Neural progenitor cell (in vitro differentiated cells): Measurements from ENCODE around the gene TIGD3. TPM values are rescaled to one million over a fixed set of nuclear protein-coding genes. Genes with fewer than 3 reads are reported as not detected.

Experiments used
- DNase-seq: peaks from one replicate; pipeline ENCODE4 v3.0.0-alpha.2; 2016; ENCODE audit warnings: low spot score
- H2AFZ ChIP-seq: fragments of 200-600 bp; sonication (generic); replicated peaks from 2 replicates; pipeline ENCODE4 v1.6.1; 2016; ENCODE audit warnings: antibody characterized with exemption
- H3F3A ChIP-seq: fragments of 200-600 bp; sonication (generic); 2 replicates; pipeline ENCODE4 v1.6.1; 2016; ENCODE audit warnings: antibody characterized with exemption, low read depth
- H3K27ac ChIP-seq: fragments of 200-600 bp; sonication (generic); 2 replicates; pipeline ENCODE4 v1.5.1; 2016; ENCODE audit warnings: mild to moderate bottlenecking
- H3K27me3 ChIP-seq: fragments of 200-600 bp; sonication (generic); 2 replicates; pipeline ENCODE4 v1.6.1; 2016; ENCODE audit warnings: mild to moderate bottlenecking, moderate library complexity
- H3K36me3 ChIP-seq: fragments of 200-600 bp; sonication (generic); 2 replicates; pipeline ENCODE4 v1.5.1; 2016
- H3K4me1 ChIP-seq: fragments of 200-600 bp; sonication (generic); 2 replicates; pipeline ENCODE4 v1.6.1; 2016; ENCODE audit warnings: mixed run types
- H3K4me2 ChIP-seq: fragments of 200-600 bp; sonication (generic); 2 replicates; pipeline ENCODE4 v1.6.1; 2016
- H3K4me3 ChIP-seq: fragments of 200-600 bp; sonication (generic); 2 replicates; pipeline ENCODE4 v1.5.1; 2016
- H3K79me2 ChIP-seq: fragments of 200-600 bp; sonication (generic); 2 replicates; pipeline ENCODE4 v1.6.1; 2016; ENCODE audit warnings: low read depth
- H3K9ac ChIP-seq: fragments of 200-600 bp; sonication (generic); 2 replicates; pipeline ENCODE4 v1.6.1; 2016
- H3K9me3 ChIP-seq: fragments of 200-600 bp; sonication (generic); 2 replicates; pipeline ENCODE4 v1.5.1; 2016; ENCODE audit warnings: low read depth
- H4K20me1 ChIP-seq: fragments of 200-600 bp; sonication (generic); 2 replicates; pipeline ENCODE4 v1.6.1; 2016; ENCODE audit warnings: low read depth
- H3K27ac Mint-ChIP-seq: 3 replicates; pipeline ENCODE4 v1.8.0; 2021; ENCODE audit warnings: mixed read lengths
- H3K27me3 Mint-ChIP-seq: 2 replicates; pipeline ENCODE4 v1.8.0; 2022; ENCODE audit warnings: low read depth, mild to moderate bottlenecking, inconsistent platforms, moderate library complexity, mixed read lengths; ENCODE audit not compliant: insufficient read depth
- H3K36me3 Mint-ChIP-seq: 3 replicates; pipeline ENCODE4 v1.8.0; 2021; ENCODE audit warnings: mixed read lengths
- H3K4me1 Mint-ChIP-seq: 3 replicates; pipeline ENCODE4 v1.8.0; 2021; ENCODE audit warnings: mixed read lengths
- H3K4me3 Mint-ChIP-seq: 3 replicates; pipeline ENCODE4 v1.8.0; 2021; ENCODE audit warnings: mild to moderate bottlenecking, moderate library complexity, mixed read lengths
- H3K9me3 Mint-ChIP-seq: 3 replicates; pipeline ENCODE4 v1.8.0; 2020; ENCODE audit warnings: mixed read lengths
- EZH2 ChIP-seq: fragments of 200-600 bp; sonication (generic); IDR thresholded peaks from 2 replicates; pipeline ENCODE4 v1.6.1; 2017; ENCODE audit warnings: antibody characterized with exemption, mild to moderate bottlenecking, moderate library complexity
- EZH2phosphoT487 ChIP-seq: fragments of 200-600 bp; sonication (generic); IDR thresholded peaks from 2 replicates; pipeline ENCODE4 v1.6.1; 2017; ENCODE audit warnings: antibody characterized with exemption
- total RNA-seq: library from RNA; depleted of rRNA; stranded (reverse); fragments of >200 nt; gene quantifications from 2 replicates; pipeline ENCODE4 v1.2.3, GENCODE V29; 2015; ENCODE audit warnings: low replicate concordance
- TF ChIP-seq, protein P1 (sequence below): fragments of 200-600 bp; sonication (generic); IDR thresholded peaks from 2 replicates; pipeline ENCODE4 v1.5.1; 2017; ENCODE audit warnings: antibody characterized with exemption, mild to moderate bottlenecking

TIGD3 gene
- total RNA-seq, 1 donor from 2014 or later: 2.5 TPM

DNA sequence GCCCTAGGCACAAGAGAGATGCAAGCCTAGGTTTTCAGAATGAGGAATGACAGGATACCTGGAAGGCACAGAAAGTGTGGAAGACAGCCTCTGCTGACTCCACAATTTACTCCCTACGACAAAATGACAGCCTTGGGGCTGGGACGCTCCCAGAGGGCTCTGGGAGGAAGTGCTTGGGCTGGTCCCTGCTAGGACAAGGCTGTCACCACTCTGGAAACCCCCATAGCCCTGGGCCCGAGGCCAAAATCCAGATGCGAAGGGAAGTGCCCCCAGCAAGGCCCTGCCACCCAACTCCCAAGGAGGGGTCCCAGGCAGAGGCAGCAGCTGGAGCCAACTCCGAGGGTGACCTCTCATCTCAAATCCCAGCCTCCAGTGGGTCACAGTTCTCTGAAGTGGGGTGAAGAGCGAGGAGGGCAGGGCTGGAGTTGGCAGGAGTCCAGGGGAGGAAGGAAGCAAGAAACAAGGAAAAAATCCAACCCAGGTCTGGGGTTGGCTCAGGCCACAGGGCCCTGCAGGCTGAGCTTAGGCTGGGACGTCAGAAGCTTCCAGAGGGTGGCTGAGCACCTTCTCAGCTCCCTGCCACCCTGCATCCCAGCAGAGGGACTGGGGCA lies 46.2 kb upstream of the TIGD3 start:
- Histone ChIP-seq H3K9me3 (no peaks in the 10 kb centered on the region), H3K79me2 (no peaks in the 10 kb centered on the region), H3K9ac (no peak overlapping the region), H3K4me2 (no peak overlapping the region), H3K4me1 (peaks cover 20% of the 10 kb centered on the region), H3K27ac (no peak overlapping the region), H3K36me3 (no peaks in the 10 kb centered on the region), H3K27me3 (peaks cover 12% of the 10 kb centered on the region), H3F3A (peaks cover 26% of the 10 kb centered on the region), H4K20me1 (peaks cover 24% of the 10 kb centered on the region), H3K4me3 (no peak overlapping the region), H2AFZ (no peak overlapping the region)
- no peak for DNase-seq
- Mint-ChIP-seq H3K27me3 (peaks cover 14% of the 10 kb centered on the region), H3K36me3 (peaks cover 21% of the 10 kb centered on the region), H3K4me3 (no peak overlapping the region), H3K9me3 (no peaks in the 10 kb centered on the region), H3K27ac (no peak overlapping the region), H3K4me1 (peaks cover 23% of the 10 kb centered on the region)
- no peak for TF ChIP-seq EZH2phosphoT487
- TF ChIP-seq EZH2: no peak
- TF ChIP-seq, protein P1, sequence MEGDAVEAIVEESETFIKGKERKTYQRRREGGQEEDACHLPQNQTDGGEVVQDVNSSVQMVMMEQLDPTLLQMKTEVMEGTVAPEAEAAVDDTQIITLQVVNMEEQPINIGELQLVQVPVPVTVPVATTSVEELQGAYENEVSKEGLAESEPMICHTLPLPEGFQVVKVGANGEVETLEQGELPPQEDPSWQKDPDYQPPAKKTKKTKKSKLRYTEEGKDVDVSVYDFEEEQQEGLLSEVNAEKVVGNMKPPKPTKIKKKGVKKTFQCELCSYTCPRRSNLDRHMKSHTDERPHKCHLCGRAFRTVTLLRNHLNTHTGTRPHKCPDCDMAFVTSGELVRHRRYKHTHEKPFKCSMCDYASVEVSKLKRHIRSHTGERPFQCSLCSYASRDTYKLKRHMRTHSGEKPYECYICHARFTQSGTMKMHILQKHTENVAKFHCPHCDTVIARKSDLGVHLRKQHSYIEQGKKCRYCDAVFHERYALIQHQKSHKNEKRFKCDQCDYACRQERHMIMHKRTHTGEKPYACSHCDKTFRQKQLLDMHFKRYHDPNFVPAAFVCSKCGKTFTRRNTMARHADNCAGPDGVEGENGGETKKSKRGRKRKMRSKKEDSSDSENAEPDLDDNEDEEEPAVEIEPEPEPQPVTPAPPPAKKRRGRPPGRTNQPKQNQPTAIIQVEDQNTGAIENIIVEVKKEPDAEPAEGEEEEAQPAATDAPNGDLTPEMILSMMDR: no peak

DNA sequence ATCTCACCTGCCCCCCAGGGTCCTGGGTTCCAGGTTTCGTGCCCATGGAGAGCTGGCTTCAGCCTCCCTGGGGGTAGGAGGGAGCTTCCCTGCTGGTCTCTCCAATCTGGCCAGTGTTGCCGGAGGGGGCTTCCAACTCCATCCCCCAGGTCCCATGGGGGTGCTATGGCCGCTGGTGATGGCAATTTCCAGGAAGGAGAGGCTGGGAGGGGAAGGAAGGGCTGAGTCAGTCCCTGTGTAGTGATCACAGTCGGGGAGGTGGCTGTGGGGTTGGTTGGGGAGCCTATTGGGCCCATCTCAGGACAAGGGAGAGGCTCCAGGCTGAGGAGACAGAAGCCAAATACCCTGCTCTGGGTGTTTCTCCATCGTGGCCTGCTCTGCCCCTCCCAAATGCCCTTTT lies 45.5 kb upstream of the TIGD3 start:
- no peak overlapping the region for H3K4me2 ChIP-seq
- peaks cover 18% of the 10 kb centered on the region for H3K27me3 ChIP-seq
- no peak overlapping the region for H3K4me3 Mint-ChIP-seq
- H3K27me3 Mint-ChIP-seq: peaks cover 10% of the 10 kb centered on the region
- H3K4me3 ChIP-seq: no peak overlapping the region
- H3K9me3 ChIP-seq: no peaks in the 10 kb centered on the region
- H3F3A ChIP-seq: peaks cover 27% of the 10 kb centered on the region
- no peak for DNase-seq
- no peaks in the 10 kb centered on the region for H3K9me3 Mint-ChIP-seq
- peaks cover 20% of the 10 kb centered on the region for H3K4me1 ChIP-seq
- H2AFZ ChIP-seq: no peak overlapping the region
- no peak overlapping the region for H3K9ac ChIP-seq
- peaks cover 30% of the 10 kb centered on the region for H4K20me1 ChIP-seq
- TF ChIP-seq EZH2: no peak
- peaks cover 29% of the 10 kb centered on the region for H3K4me1 Mint-ChIP-seq
- H3K36me3 Mint-ChIP-seq: peaks cover 17% of the 10 kb centered on the region
- no peak overlapping the region for H3K27ac Mint-ChIP-seq
- H3K36me3 ChIP-seq: no peaks in the 10 kb centered on the region
- no peaks in the 10 kb centered on the region for H3K79me2 ChIP-seq
- no peak overlapping the region for H3K27ac ChIP-seq

DNA sequence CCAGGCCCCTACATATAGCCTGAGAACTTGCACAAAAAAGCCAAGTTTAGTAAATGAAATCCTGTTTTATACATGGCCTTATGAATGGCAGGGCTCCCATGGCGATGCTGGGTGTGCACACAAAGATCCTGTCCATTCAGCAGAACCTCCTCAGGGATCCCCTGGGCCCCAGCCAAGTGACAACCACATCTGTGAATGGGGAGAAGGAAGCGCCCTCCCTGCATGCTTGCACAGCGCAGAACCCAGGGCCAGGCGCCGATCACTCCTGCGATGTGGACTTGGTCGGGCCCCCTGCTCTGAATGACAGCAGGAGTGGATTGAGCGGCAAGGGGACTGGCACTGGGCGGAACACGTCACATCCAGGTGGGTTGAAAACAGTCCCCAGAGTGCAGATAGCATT lies 44.3 kb upstream of the TIGD3 start:
- Histone ChIP-seq H3K4me2 (peak overlapping the region; percentile 57), H3K36me3 (no peaks in the 10 kb centered on the region), H3F3A (peaks cover 34% of the 10 kb centered on the region), H3K27ac (peak overlapping the region; percentile 34), H3K27me3 (peaks cover 30% of the 10 kb centered on the region), H3K4me3 (no peak overlapping the region), H2AFZ (no peak overlapping the region), H3K9me3 (no peaks in the 10 kb centered on the region), H3K4me1 (peaks cover 24% of the 10 kb centered on the region), H4K20me1 (peaks cover 38% of the 10 kb centered on the region), H3K79me2 (no peaks in the 10 kb centered on the region), H3K9ac (no peak overlapping the region)
- H3K27me3 Mint-ChIP-seq: peaks cover 6% of the 10 kb centered on the region
- DNase-seq: peak; percentile 26
- no peak overlapping the region for H3K4me3 Mint-ChIP-seq
- H3K9me3 Mint-ChIP-seq: no peaks in the 10 kb centered on the region
- TF ChIP-seq EZH2phosphoT487: no peak
- TF ChIP-seq EZH2: no peak
- TF ChIP-seq, protein P1: no peak
- H3K27ac Mint-ChIP-seq: no peak overlapping the region
- H3K36me3 Mint-ChIP-seq: peaks cover 9% of the 10 kb centered on the region
- peaks cover 33% of the 10 kb centered on the region for H3K4me1 Mint-ChIP-seq

DNA sequence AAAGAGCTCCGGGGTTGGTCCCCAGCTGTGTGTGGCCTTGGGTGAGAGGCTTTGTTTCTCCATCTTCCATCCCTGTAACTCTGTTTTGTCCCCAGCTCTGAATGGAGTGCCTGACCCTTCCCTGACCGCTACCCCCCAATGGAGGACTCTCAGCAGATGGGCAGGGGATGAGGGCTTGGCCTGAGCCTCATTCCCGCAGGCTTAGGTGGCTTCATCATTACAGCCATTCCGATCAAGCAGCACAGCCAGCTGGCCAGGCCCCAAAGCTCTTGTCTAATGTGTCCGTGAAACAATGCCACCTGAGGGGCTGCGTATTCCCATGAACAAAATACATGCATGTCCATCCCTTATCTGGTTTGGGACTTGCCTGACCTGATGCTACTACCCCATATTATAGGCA lies 43.8 kb upstream of the TIGD3 start:
- Mint-ChIP-seq H3K27ac (peak overlapping the region; percentile 90), H3K36me3 (peaks cover 5% of the 10 kb centered on the region), H3K27me3 (peaks cover 8% of the 10 kb centered on the region), H3K4me1 (peaks cover 34% of the 10 kb centered on the region), H3K4me3 (peak overlapping the region; percentile 13), H3K9me3 (no peaks in the 10 kb centered on the region)
- Histone ChIP-seq H3K79me2 (no peaks in the 10 kb centered on the region), H3K9me3 (no peaks in the 10 kb centered on the region), H3K27me3 (peaks cover 30% of the 10 kb centered on the region), H4K20me1 (peaks cover 38% of the 10 kb centered on the region), H3K4me2 (peak overlapping the region; percentile 57), H3K4me1 (peaks cover 24% of the 10 kb centered on the region), H3K4me3 (peak overlapping the region; percentile 24), H3K27ac (peak overlapping the region; percentile 66), H3K36me3 (no peaks in the 10 kb centered on the region), H3F3A (peaks cover 39% of the 10 kb centered on the region), H2AFZ (no peak overlapping the region), H3K9ac (no peak overlapping the region)
- TF ChIP-seq EZH2 (no peak), EZH2phosphoT487 (no peak)
- TF ChIP-seq, protein P1: no peak
- peak; percentile 83 for DNase-seq
